C1 segment of cervical spinal cord (tissue), 14 donors: ENCODE measurements around the gene FDX1.
A peak's percentile ranks its signal among the peaks of the same experiment; 100 is the strongest.

Experiments used
- DNase-seq, 14 donors: peaks; one replicate each; lab custom pipeline; 2025; lab: John Stamatoyannopoulos, UW

FDX1 gene

DNA sequence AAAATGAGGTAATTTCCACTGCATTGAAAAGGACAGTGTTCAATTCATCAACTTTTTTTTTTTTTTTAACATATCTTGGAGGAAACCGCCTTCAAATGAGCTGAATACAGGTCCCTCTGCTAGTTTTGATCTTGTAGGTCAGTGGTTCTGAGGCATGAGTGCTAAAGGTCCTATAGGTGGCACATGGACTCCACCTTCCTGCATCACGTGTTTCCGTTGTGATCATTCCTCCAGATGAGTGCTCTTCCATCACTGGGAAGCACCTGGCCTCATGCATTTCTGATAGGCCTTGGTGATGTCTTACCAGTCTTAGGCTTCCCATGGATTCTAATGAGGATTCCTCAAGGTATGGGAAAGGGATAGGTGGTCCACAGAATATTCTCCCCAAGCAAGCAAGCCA, 37.8 kb downstream of the FDX1 start:
- no peak for DNase-seq

DNA sequence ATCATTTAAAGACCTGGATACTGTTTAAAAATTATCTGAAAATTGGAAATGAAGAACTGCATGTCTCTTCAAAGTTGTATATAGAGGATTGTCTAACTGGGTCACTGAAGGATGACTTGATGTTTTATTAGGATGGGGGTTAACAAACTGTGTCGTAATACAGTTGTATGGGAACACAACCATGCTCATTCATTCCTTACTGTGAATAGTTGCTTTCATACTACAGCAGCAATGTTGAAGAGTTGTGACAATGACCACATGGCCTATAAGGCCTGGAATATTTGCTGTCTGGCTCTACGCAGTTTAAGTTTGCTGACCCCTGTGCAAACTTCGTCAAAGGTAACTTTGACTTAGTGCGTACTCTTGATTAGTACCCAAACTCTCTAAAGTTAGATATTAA, 38.4 kb downstream of the FDX1 start:
- DNase-seq = no peak

DNA sequence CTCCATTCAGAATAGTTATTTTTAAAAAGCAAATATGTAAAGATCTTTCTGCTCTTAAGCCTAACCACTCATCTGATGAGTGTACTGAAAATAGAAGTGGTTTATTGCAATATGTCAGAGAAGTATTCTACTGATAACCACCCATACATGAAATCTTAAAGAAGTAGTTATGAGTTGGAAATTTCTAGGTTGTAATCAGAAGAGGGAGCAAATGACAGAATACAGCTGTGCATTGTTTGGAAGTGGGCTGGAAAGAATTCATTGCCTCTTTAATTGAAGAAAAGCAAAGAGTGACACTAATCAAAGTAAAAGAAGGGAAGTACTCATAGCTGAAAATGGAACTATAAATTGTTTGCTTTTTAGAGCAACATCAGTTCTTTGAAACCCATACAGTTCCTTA, 39.4 kb downstream of the FDX1 start:
- no peak for DNase-seq

DNA sequence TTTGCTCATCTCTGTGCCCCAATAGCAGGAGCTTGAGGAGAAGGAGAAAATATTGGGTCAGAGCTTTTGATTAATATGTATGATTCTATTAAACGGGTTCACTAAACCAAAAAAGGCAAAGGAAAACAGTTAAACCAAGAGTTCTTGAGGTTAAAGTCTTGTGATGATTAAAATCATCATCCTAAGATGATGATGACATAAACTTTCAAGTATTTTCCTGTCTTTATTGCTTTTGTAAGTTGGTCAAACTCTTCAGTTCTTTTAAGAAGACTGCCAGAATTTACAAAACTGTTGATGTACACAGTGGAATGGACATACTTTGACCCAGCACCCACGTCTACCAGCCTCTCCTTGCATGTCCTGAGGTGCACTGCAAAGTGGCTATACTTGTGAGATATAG, 41.0 kb downstream of the FDX1 start:
- no peak for DNase-seq

- no peak for DNase-seq
Measured at GRCh38 chr11:110471371-110471770, 41.6 kb downstream of the FDX1 start.

DNA sequence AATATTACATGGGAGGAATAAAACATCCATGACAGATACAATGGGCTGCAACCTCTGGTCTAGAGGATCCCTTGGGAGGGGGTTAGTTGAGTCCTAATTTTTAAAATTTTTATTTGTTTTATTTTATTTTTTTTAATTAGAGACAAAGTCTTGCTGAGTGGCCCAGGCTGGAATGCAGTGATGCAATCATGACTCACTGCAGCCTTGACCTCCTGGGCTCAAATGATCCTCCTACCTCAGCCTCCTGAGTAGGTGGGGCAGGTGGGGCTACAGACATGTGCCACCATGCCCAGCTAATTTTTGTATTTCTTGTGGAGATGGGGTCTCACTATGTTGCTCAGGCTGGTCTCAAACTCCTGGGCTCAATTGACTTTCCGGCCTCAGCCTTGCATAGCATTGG, 43.1 kb downstream of the FDX1 start:
- no peak for DNase-seq

DNA sequence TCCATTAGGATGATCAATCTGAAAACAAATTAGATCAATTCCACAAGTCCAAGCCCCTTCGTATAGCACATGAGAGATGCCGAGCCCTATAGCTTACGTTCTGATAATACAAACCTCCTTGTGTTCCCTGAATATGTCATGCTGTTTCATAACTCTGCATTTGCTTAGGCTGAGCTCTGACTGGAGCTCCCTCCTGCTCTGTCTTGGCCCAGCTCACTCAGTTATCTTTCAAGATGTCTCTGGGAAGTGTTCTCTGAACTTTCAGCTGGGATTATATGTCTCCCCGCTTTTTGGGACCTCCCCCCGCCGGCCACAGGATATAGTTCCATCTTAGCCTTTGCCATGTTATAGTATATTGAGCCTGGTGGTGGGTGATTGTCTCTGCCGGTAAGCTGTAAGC, 44.0 kb downstream of the FDX1 start:
- no peak for DNase-seq

GRCh38 chr11:110474578-110474977, 44.8 kb downstream of the FDX1 start:
- DNase-seq = no peak

DNA sequence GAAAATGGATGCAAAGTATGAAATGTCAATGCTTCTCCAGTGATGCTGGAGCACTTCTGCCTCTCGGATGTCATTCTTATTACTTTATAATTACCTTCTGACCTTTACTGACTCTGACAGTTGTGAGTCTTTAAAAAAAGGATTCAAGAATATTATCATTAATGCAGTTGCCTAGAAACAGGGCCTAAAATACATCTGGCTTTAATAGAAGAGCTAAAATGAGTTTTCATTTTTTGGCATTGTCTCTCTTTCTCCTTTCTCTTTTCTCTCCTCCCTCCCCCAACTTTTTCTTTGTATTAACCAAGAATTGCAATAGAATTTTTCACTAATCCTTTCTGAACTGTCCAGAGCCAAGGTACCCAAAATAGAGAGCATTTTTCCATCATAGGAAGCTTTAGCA, 45.9 kb downstream of the FDX1 start:
- no peak for DNase-seq

GRCh38 chr11:110478410-110478809, 48.7 kb downstream of the FDX1 start:
- no peak for DNase-seq

- peak in 7 of 14 donors; percentile 0 to 52 (median 19) for DNase-seq
Measured at GRCh38 chr11:110479108-110480101, 49.7 kb downstream of the FDX1 start.

- DNase-seq = no peak
Measured at GRCh38 chr11:110481523-110481922, 51.8 kb downstream of the FDX1 start.

GRCh38 chr11:110486156-110486555, 56.4 kb downstream of the FDX1 start:
- no peak for DNase-seq

DNA sequence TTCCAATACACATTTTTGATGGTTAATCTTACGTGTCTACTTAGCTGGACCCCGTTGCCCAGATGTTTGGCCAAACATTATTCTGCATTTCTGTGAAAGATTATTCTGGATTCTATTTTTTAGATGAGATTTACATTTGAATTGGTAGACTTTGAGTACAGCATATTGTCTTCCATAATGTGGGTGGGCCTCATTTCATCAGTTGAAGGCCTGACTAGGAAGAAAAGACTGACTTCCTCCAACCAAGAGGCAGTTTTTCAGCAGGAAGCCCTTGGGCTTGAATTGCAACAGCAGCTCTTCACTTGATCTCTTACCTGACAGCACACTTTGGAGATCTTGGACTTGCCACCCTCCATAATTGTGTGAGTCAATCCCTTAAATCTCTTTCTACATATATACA, 58.7 kb downstream of the FDX1 start:
- no peak for DNase-seq

DNA sequence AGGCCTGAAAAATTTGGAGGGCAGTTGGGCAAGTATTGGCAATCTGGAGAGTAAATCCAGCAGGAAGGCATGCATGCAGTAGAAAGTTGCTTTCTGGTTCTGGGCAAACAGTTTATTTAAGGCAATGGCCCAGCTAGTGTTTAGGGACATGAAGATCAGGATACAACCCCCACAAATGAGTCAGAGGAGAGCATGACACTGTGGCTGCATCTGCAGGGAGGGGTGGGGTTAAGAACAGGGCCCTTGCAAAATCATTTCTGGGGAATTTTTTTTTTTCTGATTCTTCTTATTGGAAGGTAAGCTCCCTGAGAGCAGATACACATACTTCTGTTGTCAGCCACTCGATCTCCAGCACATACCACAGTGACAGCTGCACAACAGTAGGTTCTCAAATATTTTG, 61.1 kb downstream of the FDX1 start:
- no peak for DNase-seq

- no peak for DNase-seq
Measured at GRCh38 chr11:110491577-110492320, 62.0 kb downstream of the FDX1 start.

DNA sequence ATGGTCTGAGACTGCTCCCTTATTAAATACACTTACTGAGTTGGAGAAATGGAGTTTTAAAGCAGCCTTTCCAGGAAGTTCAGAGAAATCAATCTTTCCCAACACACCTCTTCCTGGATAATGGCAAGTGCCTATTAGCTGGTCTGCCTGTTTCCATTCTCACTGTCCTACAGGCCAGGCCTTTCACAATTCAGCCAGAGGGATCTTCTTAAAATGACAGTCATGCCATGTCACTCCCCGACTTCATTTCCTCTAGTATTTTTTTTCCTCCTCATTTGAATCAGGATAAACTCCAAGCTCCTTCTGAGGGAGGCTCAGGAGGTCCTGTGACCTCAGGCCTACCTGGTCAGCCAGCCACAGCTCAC, 62.6 kb downstream of the FDX1 start:
- no peak for DNase-seq

DNA sequence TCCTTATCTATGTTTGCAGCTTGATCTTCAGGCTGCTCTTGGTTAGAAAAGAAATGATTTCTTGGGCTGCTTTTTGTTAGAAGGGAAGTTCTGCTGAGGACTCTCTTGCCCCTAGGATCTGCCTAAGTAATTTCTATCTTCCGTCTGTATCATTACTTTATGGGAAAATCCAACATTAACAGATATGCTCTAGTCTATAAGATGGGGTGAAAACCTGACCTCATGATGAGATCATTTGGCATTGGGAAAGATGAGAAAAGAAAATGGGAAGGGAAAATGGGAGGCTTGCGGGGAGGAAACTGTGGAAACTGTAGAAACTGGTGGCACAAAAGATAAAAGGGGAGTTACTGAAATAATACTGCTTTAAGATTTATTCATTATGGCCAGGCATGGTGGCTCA, 63.6 kb downstream of the FDX1 start:
- DNase-seq = no peak

GRCh38 chr11:110497231-110497978, 67.7 kb downstream of the FDX1 start:
- DNase-seq = no peak

GRCh38 chr11:110501428-110501827, 71.7 kb downstream of the FDX1 start:
- no peak for DNase-seq

DNA sequence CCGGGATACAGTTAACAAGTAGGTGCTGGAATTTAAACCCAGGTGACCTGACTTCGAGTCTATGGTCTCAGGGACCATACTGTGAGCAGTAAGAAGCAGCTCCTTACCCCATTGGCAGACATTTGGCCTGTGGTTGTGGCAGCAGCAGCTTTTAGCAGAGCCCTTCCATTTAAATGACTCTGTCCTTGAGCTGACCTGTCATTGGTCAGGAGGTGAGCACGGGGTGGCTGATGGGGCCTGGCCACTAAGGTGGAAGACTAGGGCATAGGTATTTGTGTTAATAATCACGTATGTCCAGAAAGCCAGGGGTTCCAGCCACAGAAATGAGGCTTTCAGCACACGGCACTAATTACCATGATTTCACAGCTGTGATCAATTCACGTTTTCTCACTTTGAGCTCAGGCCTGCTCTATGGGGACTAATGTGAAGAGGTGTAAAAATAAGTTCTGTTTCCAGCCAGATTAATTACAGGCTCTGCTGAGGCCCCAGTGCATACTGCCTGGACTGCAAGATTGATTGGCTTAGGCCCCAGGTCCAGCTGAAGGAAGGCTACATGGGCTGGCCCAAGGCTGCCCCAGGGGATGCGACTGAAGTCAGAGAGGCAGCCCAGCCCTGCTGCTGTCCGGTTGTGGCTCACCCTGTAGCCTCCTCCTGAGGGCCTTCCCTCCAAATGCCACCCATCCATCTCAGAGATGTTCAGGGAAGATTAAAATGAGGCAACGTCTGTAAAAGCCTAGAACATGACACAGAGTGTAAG, 76.0 kb downstream of the FDX1 start:
- DNase-seq = no peak
